Astrocyte (in vitro differentiated cells and primary cell): ENCODE measurements around the gene CCDC57.

ENCODE experiments used
- EZH2 ChIP-seq: IDR thresholded peaks from 2 replicates; pipeline ENCODE4 v1.6.1; 2012; ENCODE audit warnings: mild to moderate bottlenecking, low read length, inconsistent platforms; ENCODE audit not compliant: insufficient read depth
- TF ChIP-seq, protein P1 (sequence below): IDR thresholded peaks from 2 replicates; pipeline ENCODE4 v1.5.1; 2011; ENCODE audit warnings: low read depth, mild to moderate bottlenecking, inconsistent platforms, low read length, moderate library complexity; ENCODE audit not compliant: insufficient read depth

GRCh38 chr17:82113941-82114340 lies 98.7 kb downstream of the CCDC57 start:
- TF ChIP-seq, protein P1, sequence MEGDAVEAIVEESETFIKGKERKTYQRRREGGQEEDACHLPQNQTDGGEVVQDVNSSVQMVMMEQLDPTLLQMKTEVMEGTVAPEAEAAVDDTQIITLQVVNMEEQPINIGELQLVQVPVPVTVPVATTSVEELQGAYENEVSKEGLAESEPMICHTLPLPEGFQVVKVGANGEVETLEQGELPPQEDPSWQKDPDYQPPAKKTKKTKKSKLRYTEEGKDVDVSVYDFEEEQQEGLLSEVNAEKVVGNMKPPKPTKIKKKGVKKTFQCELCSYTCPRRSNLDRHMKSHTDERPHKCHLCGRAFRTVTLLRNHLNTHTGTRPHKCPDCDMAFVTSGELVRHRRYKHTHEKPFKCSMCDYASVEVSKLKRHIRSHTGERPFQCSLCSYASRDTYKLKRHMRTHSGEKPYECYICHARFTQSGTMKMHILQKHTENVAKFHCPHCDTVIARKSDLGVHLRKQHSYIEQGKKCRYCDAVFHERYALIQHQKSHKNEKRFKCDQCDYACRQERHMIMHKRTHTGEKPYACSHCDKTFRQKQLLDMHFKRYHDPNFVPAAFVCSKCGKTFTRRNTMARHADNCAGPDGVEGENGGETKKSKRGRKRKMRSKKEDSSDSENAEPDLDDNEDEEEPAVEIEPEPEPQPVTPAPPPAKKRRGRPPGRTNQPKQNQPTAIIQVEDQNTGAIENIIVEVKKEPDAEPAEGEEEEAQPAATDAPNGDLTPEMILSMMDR, result no peak
- no peak for TF ChIP-seq EZH2
